Skin epidermis (tissue), 12 donors: ENCODE data around the gene TPPP3.

Experiments used
- H3K27ac ChIP-seq, 21 experiments: fragments of 200-600 bp; sonication (generic) in 11 of 21; one replicate each; pipeline ENCODE4 v1.5.0; 2020; ENCODE audit warnings: mild to moderate bottlenecking in 3 of 21, inconsistent platforms in 2 of 21, moderate library complexity in 2 of 21
- H3K4me3 ChIP-seq, 7 experiments: fragments of 200-600 bp; sonication (generic) in 2 of 7; one replicate each; pipeline ENCODE4 v1.5.0; 2020; ENCODE audit warnings: inconsistent platforms in 2 of 7, mild to moderate bottlenecking in 2 of 7, moderate library complexity in 1 of 7

Gene TPPP3

GRCh38 chr16:67407788-67408452 is 14.6 kb upstream of the TPPP3 start:
- Histone ChIP-seq H3K27ac (peak overlapping the region in 12 of 21 experiments; percentile 10 to 93 (median 82)), H3K4me3 (no peak overlapping the region)

GRCh38 chr16:67407176-67407787 is 14.0 kb upstream of the TPPP3 start:
- H3K4me3 ChIP-seq: no peak overlapping the region
- H3K27ac ChIP-seq: peak overlapping the region; percentile 29 to 93 (median 82)

GRCh38 chr16:67406111-67406971 is 13.0 kb upstream of the TPPP3 start:
- Histone ChIP-seq H3K27ac (peak overlapping the region; percentile 29 to 93 (median 82)), H3K4me3 (no peak overlapping the region)

- H3K27ac ChIP-seq: peak overlapping the region in 20 of 21 experiments; percentile 54 to 93 (median 82)
Observed at GRCh38 chr16:67405336-67405735, 12.0 kb upstream of the TPPP3 start.

GRCh38 chr16:67404740-67405226 is 11.5 kb upstream of the TPPP3 start:
- H3K4me3 ChIP-seq: no peak overlapping the region
- H3K27ac ChIP-seq: peak overlapping the region in 20 of 21 experiments; percentile 54 to 93 (median 83)

More at GRCh38 chr16:67405336-67405735, 12.0 kb upstream of the TPPP3 start:
- H3K4me3 ChIP-seq: no peak overlapping the region

- H3K4me3 ChIP-seq: no peak overlapping the region
- peak overlapping the region in 20 of 21 experiments; percentile 54 to 93 (median 83) for H3K27ac ChIP-seq
Observed at GRCh38 chr16:67403976-67404555, 10.8 kb upstream of the TPPP3 start.

- Histone ChIP-seq H3K27ac (peak overlapping the region in 2 of 21 experiments; percentile 15 to 22), H3K4me3 (no peak overlapping the region)
Observed at GRCh38 chr16:67400901-67401300, 7.6 kb upstream of the TPPP3 start.

GRCh38 chr16:67399749-67400704 is 6.7 kb upstream of the TPPP3 start:
- H3K4me3 ChIP-seq: no peak overlapping the region
- H3K27ac ChIP-seq: peak overlapping the region in 4 of 21 experiments; percentile 16 to 22 (median 22)

- H3K4me3 ChIP-seq: no peak overlapping the region
- peak overlapping the region in 1 of 21 experiments; percentile 22 for H3K27ac ChIP-seq
Observed at GRCh38 chr16:67399218-67399733, 6.0 kb upstream of the TPPP3 start.

GRCh38 chr16:67398546-67399217 is 5.4 kb upstream of the TPPP3 start:
- H3K4me3 ChIP-seq: no peak overlapping the region
- peak overlapping the region in 8 of 21 experiments; percentile 15 to 88 (median 52) for H3K27ac ChIP-seq

GRCh38 chr16:67397812-67398545 is 4.7 kb upstream of the TPPP3 start:
- H3K4me3 ChIP-seq: no peak overlapping the region
- H3K27ac ChIP-seq: peak overlapping the region in 15 of 21 experiments; percentile 15 to 89 (median 82)

GRCh38 chr16:67397036-67397801 is 3.9 kb upstream of the TPPP3 start:
- H3K4me3 ChIP-seq: no peak overlapping the region
- peak overlapping the region; percentile 2 to 89 (median 76) for H3K27ac ChIP-seq

GRCh38 chr16:67396159-67397035 is 3.1 kb upstream of the TPPP3 start:
- Histone ChIP-seq H3K27ac (peak overlapping the region; percentile 2 to 89 (median 76)), H3K4me3 (no peak overlapping the region)

GRCh38 chr16:67395458-67396158 is 2.3 kb upstream of the TPPP3 start:
- peak overlapping the region in 17 of 21 experiments; percentile 18 to 89 (median 66) for H3K27ac ChIP-seq
- no peak overlapping the region for H3K4me3 ChIP-seq

GRCh38 chr16:67395105-67395457 is 1.8 kb upstream of the TPPP3 start:
- H3K27ac ChIP-seq: peak overlapping the region in 12 of 21 experiments; percentile 18 to 89 (median 70)
- H3K4me3 ChIP-seq: peak overlapping the region in 1 of 7 experiments; percentile 44
